Type B pancreatic cell (in vitro differentiated cells): ENCODE data around the gene OAS2. TPM values are rescaled to one million over a fixed set of nuclear protein-coding genes. Genes with fewer than 3 reads are reported as not detected.
"Not testable (repeated sequence)": the region's sequence is repeated elsewhere in the genome, so short reads cannot be mapped to it uniquely, and the experiment has no call there.

Source experiments
- DNase-seq: peaks from one replicate; pipeline ENCODE4 v3.0.0; 2021; ENCODE audit warnings: mixed read lengths; ENCODE audit not compliant: unreplicated experiment; ENCODE audit errors: extremely low spot score
- H3K27ac Mint-ChIP-seq: 2 replicates; pipeline ENCODE4 v1.8.0; 2021; ENCODE audit warnings: mild to moderate bottlenecking, mixed read lengths
- H3K27me3 Mint-ChIP-seq: 2 replicates; pipeline ENCODE4 v1.8.0; 2021; ENCODE audit warnings: mixed read lengths
- H3K36me3 Mint-ChIP-seq: 2 replicates; pipeline ENCODE4 v1.8.0; 2021; ENCODE audit warnings: mixed read lengths
- H3K4me1 Mint-ChIP-seq: one replicate; pipeline ENCODE4 v1.8.0; 2021; ENCODE audit warnings: mixed read lengths; ENCODE audit not compliant: unreplicated experiment
- H3K4me3 Mint-ChIP-seq: 2 replicates; pipeline ENCODE4 v1.8.0; 2021; ENCODE audit warnings: mild to moderate bottlenecking, mixed read lengths
- H3K9me3 Mint-ChIP-seq: 2 replicates; pipeline ENCODE4 v1.8.0; 2021; ENCODE audit warnings: mixed read lengths
- CTCF ChIP-seq: fragments of 200-600 bp; sonication (generic); conservative IDR thresholded peaks from 2 replicates; pipeline ENCODE4 v1.5.0; 2021; ENCODE audit warnings: antibody characterized with exemption, mild to moderate bottlenecking
- total RNA-seq: library from RNA; stranded (reverse); gene quantifications from 2 replicates; pipeline ENCODE4 v1.2.1, GENCODE V29; 2021; ENCODE audit warnings: low replicate concordance

OAS2 gene
- total RNA-seq, 1 donor from 2014 or later: 1.8 TPM

GRCh38 chr12:112987561-112987960, 9.2 kb downstream of the OAS2 start:
- TF ChIP-seq CTCF: no peak
- H3K4me3 Mint-ChIP-seq: no peak overlapping the region
- no peaks in the 10 kb centered on the region for H3K4me1 Mint-ChIP-seq
- no peaks in the 10 kb centered on the region for H3K36me3 Mint-ChIP-seq
- H3K9me3 Mint-ChIP-seq: no peaks in the 10 kb centered on the region
- peaks cover 35% of the 10 kb centered on the region for H3K27me3 Mint-ChIP-seq
- no peak for DNase-seq
- H3K27ac Mint-ChIP-seq: no peak overlapping the region

GRCh38 chr12:112988224-112988623, 9.9 kb downstream of the OAS2 start:
- no peaks in the 10 kb centered on the region for H3K9me3 Mint-ChIP-seq
- no peak overlapping the region for H3K27ac Mint-ChIP-seq
- H3K36me3 Mint-ChIP-seq: no peaks in the 10 kb centered on the region

GRCh38 chr12:112988823-112989385, 10.6 kb downstream of the OAS2 start:
- not testable (repeated sequence) for H3K27ac Mint-ChIP-seq, DNase-seq, H3K36me3 Mint-ChIP-seq, H3K9me3 Mint-ChIP-seq, H3K4me1 Mint-ChIP-seq, H3K4me3 Mint-ChIP-seq
- peaks cover 34% of the 10 kb centered on the region for H3K27me3 Mint-ChIP-seq

More at GRCh38 chr12:112988224-112988623, 9.9 kb downstream of the OAS2 start:
- Mint-ChIP-seq H3K27me3 (peaks cover 34% of the 10 kb centered on the region), H3K4me3 (no peak overlapping the region), H3K4me1 (no peaks in the 10 kb centered on the region)
- DNase-seq: no peak
- TF ChIP-seq CTCF: no peak

GRCh38 chr12:112989806-112990205, 11.5 kb downstream of the OAS2 start:
- DNase-seq: no peak
- H3K27ac Mint-ChIP-seq: no peak overlapping the region
- no peak overlapping the region for H3K4me3 Mint-ChIP-seq
- H3K4me1 Mint-ChIP-seq: no peaks in the 10 kb centered on the region
- no peaks in the 10 kb centered on the region for H3K9me3 Mint-ChIP-seq
- peaks cover 32% of the 10 kb centered on the region for H3K27me3 Mint-ChIP-seq
- no peak for TF ChIP-seq CTCF
- no peaks in the 10 kb centered on the region for H3K36me3 Mint-ChIP-seq

GRCh38 chr12:112992541-112993398, 14.5 kb downstream of the OAS2 start:
- H3K27me3 Mint-ChIP-seq: peaks cover 55% of the 10 kb centered on the region
- no peaks in the 10 kb centered on the region for H3K4me1 Mint-ChIP-seq
- no peaks in the 10 kb centered on the region for H3K9me3 Mint-ChIP-seq
- no peak overlapping the region for H3K27ac Mint-ChIP-seq
- TF ChIP-seq CTCF: peak; percentile 88
- no peak for DNase-seq
- no peaks in the 10 kb centered on the region for H3K36me3 Mint-ChIP-seq
- no peak overlapping the region for H3K4me3 Mint-ChIP-seq

GRCh38 chr12:112995008-112995407, 16.7 kb downstream of the OAS2 start:
- no peak for TF ChIP-seq CTCF
- DNase-seq: no peak
- no peaks in the 10 kb centered on the region for H3K9me3 Mint-ChIP-seq
- H3K4me3 Mint-ChIP-seq: no peak overlapping the region
- no peak overlapping the region for H3K27ac Mint-ChIP-seq
- H3K36me3 Mint-ChIP-seq: no peaks in the 10 kb centered on the region
- H3K27me3 Mint-ChIP-seq: peaks cover 50% of the 10 kb centered on the region
- no peaks in the 10 kb centered on the region for H3K4me1 Mint-ChIP-seq
